Gastroesophageal sphincter (tissue), 3 donors: ENCODE data around the gene AAR2.

ENCODE experiments used
- POLR2A ChIP-seq, 2 donors: fragments of 450-650 bp; IDR thresholded peaks; one replicate each; pipeline ENCODE4 v1.6.1; 2017; ENCODE audit warnings: antibody characterized with exemption in 2 of 2, mild to moderate bottlenecking in 2 of 2, moderate library complexity in 1 of 2
- TF ChIP-seq, protein P1 (sequence below), 4 experiments: fragments of 200-600 bp in 2 of 4; fragments of 450-650 bp in 2 of 4; sonication (generic) in 1 of 4; IDR thresholded peaks; one replicate each; pipeline ENCODE4 v1.5.1; 2017 to 2019; ENCODE audit warnings: antibody characterized with exemption in 4 of 4, mild to moderate bottlenecking in 2 of 4, moderate library complexity in 2 of 4

DNA sequence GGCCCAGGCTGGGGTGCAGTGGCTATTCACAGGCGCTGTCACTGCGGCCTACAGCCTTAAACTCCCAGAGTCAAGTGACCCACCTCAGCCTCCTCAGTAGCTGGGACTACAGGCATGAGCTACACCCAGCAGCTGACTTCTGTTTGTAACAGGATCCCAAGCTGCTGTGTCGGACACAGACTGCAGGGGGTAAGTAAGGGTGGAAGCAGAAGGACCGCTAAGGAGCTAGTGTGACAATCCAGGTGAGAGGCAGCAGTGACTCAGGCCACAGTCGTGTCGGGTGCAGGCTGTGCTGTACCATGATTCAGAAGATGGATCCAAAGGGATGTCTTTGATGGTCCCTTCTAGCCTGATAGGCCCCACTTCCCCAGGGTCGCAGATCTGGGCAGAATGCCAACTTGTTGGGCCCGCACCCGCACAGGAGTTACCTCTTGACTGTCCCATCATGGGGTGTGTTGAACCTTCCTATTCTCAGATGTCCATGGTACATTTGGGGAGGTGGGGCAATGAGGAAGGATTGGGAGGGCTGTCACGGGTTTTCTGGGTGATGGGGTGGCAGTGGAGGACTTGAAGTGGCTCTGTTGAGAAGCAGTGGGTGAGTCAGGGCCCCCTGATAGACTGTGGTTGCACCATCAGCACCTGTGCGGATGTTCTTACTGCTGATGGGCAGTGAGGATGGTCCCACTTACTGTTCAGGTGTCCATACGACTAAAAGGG, 25.3 kb downstream of the AAR2 start:
- peak in 1 of 2 donors; percentile 13 for TF ChIP-seq POLR2A (IDR thresholded peaks at IDR 0.05)
- TF ChIP-seq, protein P1, sequence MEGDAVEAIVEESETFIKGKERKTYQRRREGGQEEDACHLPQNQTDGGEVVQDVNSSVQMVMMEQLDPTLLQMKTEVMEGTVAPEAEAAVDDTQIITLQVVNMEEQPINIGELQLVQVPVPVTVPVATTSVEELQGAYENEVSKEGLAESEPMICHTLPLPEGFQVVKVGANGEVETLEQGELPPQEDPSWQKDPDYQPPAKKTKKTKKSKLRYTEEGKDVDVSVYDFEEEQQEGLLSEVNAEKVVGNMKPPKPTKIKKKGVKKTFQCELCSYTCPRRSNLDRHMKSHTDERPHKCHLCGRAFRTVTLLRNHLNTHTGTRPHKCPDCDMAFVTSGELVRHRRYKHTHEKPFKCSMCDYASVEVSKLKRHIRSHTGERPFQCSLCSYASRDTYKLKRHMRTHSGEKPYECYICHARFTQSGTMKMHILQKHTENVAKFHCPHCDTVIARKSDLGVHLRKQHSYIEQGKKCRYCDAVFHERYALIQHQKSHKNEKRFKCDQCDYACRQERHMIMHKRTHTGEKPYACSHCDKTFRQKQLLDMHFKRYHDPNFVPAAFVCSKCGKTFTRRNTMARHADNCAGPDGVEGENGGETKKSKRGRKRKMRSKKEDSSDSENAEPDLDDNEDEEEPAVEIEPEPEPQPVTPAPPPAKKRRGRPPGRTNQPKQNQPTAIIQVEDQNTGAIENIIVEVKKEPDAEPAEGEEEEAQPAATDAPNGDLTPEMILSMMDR (IDR thresholded peaks at IDR 0.05): no peak
